ENCODE results near the gene GPR15.

DNA sequence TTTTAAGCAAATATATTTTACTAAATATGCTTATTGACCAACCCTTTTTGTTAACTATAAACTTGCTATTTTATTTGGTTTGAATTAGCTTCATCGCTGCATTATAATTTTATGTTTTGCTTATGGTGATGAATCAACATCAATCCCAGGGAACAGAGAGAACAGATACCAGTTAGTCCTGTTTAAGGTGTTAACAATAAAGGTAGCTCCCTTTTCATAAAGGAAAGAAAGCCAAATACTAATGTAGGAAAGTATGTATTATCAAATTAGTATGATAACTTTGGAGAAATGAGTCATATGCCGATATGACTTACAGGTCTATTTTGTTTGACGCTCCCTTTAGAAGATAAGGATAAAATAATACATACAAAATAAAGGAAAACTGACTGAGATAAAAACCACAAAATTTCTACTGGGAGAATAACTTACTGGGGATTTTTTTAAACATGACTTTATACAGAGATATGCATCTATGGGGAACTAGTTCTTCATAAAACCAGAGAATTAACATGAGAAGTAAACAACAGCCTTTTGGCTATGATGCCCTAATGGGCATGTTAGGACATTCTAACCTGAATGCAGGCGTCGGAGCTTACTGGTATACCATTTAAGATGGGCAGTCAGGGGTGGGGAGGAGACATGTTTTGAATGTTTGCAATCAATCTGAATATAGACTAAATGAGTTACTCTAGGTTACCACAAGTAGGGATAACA, 29.8 kb upstream of the GPR15 start:
- TF ChIP-seq CTCF (IDR thresholded peaks at IDR 0.05) (no peak), POLR2A (IDR thresholded peaks at IDR 0.05) (no peak)
